Keratinocyte (primary cell): ENCODE measurements around the gene ABCA12. TPM values are rescaled to one million over a fixed set of nuclear protein-coding genes. Genes with fewer than 3 reads are reported as not detected.

Source experiments
- DNase-seq: peaks from one replicate; pipeline ENCODE4 v3.0.0-alpha.2; 2011; ENCODE audit warnings: low read depth, missing footprints, low spot score
- FAIRE-seq: peaks from 2 replicates; lab custom pipeline; 2011; peaks lifted over from hg19 to GRCh38; lab: Jason Lieb, UNC
- H2AFZ ChIP-seq: 2 replicates; pipeline ENCODE4 v1.6.0; 2012; ENCODE audit warnings: low read length, control low read depth, inconsistent platforms; ENCODE audit not compliant: control insufficient read depth
- H3K27ac ChIP-seq: 2 replicates; pipeline ENCODE4 v1.5.1; 2011; ENCODE audit warnings: low read length; ENCODE audit not compliant: control insufficient read depth, insufficient read depth
- H3K27me3 ChIP-seq: 3 replicates; pipeline ENCODE4 v1.6.0; 2011; ENCODE audit warnings: low read length; ENCODE audit not compliant: control insufficient read depth, insufficient read depth; ENCODE audit errors: extremely low read depth
- H3K36me3 ChIP-seq, 2 experiments: 2 replicates in 1 of 2; 3 replicates in 1 of 2; pipeline ENCODE4 v1.5.1; 2011; ENCODE audit warnings: low read length in 2 of 2, mild to moderate bottlenecking in 1 of 2; ENCODE audit not compliant: control insufficient read depth in 2 of 2, insufficient read depth in 2 of 2; ENCODE audit errors: extremely low read depth in 1 of 2
- H3K4me1 ChIP-seq: 3 replicates; pipeline ENCODE4 v1.5.1; 2011; ENCODE audit warnings: low read length; ENCODE audit not compliant: control insufficient read depth, insufficient read depth; ENCODE audit errors: extremely low read depth
- H3K4me2 ChIP-seq: 3 replicates; pipeline ENCODE4 v1.6.0; 2011; ENCODE audit warnings: low read depth, low read length; ENCODE audit not compliant: control insufficient read depth, insufficient read depth; ENCODE audit errors: extremely low read depth
- H3K4me3 ChIP-seq, 3 experiments: fragments of 200-600 bp in 1 of 3; sonication (generic) in 1 of 3; 2 replicates in 2 of 3; 3 replicates in 1 of 3; pipeline ENCODE4 v1.5.1; 2011 to 2016; ENCODE audit warnings: low read length in 3 of 3, mild to moderate bottlenecking in 3 of 3, control low read depth in 2 of 3, inconsistent platforms in 1 of 3, low read depth in 1 of 3, mixed read lengths in 1 of 3, mixed run types in 1 of 3, moderate library complexity in 1 of 3; ENCODE audit not compliant: control insufficient read depth in 2 of 3, insufficient read depth in 2 of 3; ENCODE audit errors: extremely low read depth in 1 of 3
- H3K79me2 ChIP-seq: 2 replicates; pipeline ENCODE4 v1.6.0; 2012; ENCODE audit warnings: low read length; ENCODE audit not compliant: control insufficient read depth, insufficient read depth
- H3K9ac ChIP-seq: 3 replicates; pipeline ENCODE4 v1.6.0; 2011; ENCODE audit warnings: low read length; ENCODE audit not compliant: control insufficient read depth, insufficient read depth; ENCODE audit errors: extremely low read depth
- H3K9me1 ChIP-seq: 3 replicates; pipeline ENCODE4 v1.6.0; 2011; ENCODE audit warnings: low read length; ENCODE audit not compliant: control insufficient read depth, insufficient read depth; ENCODE audit errors: extremely low read depth
- H3K9me3 ChIP-seq: 2 replicates; pipeline ENCODE4 v1.5.1; 2012; ENCODE audit warnings: low read depth, low read length; ENCODE audit not compliant: control insufficient read depth
- H4K20me1 ChIP-seq: 3 replicates; pipeline ENCODE4 v1.6.0; 2011; ENCODE audit warnings: low read length; ENCODE audit not compliant: control insufficient read depth, insufficient read depth; ENCODE audit errors: extremely low read depth
- EZH2 ChIP-seq: IDR thresholded peaks from one replicate; pipeline ENCODE4 v1.6.1; 2012; ENCODE audit warnings: inconsistent platforms, mild to moderate bottlenecking, low read length, moderate library complexity
- dilution Hi-C: fragments of 300-500 bp; cut with MboI; formaldehyde crosslinking; loops from one replicate; pipeline ENCODE4 v1.7.0; 2020; ENCODE audit warnings: low sequenced_read_pairs; ENCODE audit not compliant: extremely low pct_ligation_motif_present
- polyA plus RNA-seq, 5 experiments: library from polyadenylated mRNA; depleted of rRNA in 3 of 5; stranded (reverse) in 3 of 5; stranded (forward) in 1 of 5; unstranded in 1 of 5; fragments of >200 nt; gene quantifications; 1 replicate in 1 of 5; 2 replicates in 3 of 5; 3 replicates in 1 of 5; pipeline versions ENCODE4 v1.2.1 to v1.2.3, GENCODE V29; 2011 to 2012; ENCODE audit warnings: missing spikeins in 2 of 5, low read depth in 1 of 5, low replicate concordance in 1 of 5
- TF ChIP-seq, protein P1 (sequence below), 3 experiments: IDR thresholded peaks in 1 of 3; conservative IDR thresholded peaks in 1 of 3; optimal IDR thresholded peaks in 1 of 3; 2 replicates in 2 of 3; 3 replicates in 1 of 3; pipeline versions ENCODE3 to v1.5.1; 2011; ENCODE audit warnings: low read length in 3 of 3, mild to moderate bottlenecking in 3 of 3, moderate library complexity in 2 of 3, control low read depth in 1 of 3, inconsistent platforms in 1 of 3; ENCODE audit not compliant: insufficient read depth in 2 of 3; ENCODE audit errors: extremely low read depth in 1 of 3

The ABCA12 gene
- polyA plus RNA-seq, 1 donor (not counting 4 experiments of a cell fraction or from before 2014, with no cell fraction given) = 10.9 TPM

DNA sequence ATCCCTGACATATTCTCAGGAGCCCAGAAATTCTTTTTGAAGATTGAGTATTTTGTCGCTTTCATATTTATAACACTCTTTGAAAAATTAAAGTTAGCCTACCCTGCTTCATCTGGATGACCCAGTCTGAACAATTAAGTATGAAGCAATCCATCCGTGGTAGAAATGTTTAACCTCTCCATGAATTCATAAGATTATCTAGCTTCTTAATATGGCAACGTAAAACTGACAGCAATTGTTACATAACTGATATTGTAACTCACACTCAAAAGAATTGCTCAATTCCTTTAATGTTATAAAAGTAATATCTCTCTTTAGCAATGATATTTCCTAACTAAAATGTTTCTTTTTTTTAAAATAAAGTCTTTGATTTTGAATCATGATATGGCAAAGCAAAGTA, 7.2 kb upstream of the ABCA12 start:
- no peak for TF ChIP-seq EZH2
- TF ChIP-seq, protein P1, sequence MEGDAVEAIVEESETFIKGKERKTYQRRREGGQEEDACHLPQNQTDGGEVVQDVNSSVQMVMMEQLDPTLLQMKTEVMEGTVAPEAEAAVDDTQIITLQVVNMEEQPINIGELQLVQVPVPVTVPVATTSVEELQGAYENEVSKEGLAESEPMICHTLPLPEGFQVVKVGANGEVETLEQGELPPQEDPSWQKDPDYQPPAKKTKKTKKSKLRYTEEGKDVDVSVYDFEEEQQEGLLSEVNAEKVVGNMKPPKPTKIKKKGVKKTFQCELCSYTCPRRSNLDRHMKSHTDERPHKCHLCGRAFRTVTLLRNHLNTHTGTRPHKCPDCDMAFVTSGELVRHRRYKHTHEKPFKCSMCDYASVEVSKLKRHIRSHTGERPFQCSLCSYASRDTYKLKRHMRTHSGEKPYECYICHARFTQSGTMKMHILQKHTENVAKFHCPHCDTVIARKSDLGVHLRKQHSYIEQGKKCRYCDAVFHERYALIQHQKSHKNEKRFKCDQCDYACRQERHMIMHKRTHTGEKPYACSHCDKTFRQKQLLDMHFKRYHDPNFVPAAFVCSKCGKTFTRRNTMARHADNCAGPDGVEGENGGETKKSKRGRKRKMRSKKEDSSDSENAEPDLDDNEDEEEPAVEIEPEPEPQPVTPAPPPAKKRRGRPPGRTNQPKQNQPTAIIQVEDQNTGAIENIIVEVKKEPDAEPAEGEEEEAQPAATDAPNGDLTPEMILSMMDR (optimal IDR thresholded peaks at IDR 0.05 in 1 of 3, IDR thresholded peaks at IDR 0.05 in 1 of 3, conservative IDR thresholded peaks at IDR 0.05 in 1 of 3; ENCODE audit: extremely low read depth in 1 of 3, insufficient read depth in 2 of 3, low read length in 3 of 3) = no peak
- Histone ChIP-seq H3K4me1 (peaks cover 10% of the 10 kb centered on the region), H3K9me1 (no peaks in the 10 kb centered on the region), H3K9me3 (no peaks in the 10 kb centered on the region), H3K4me3 (no peak overlapping the region), H3K27ac (no peak overlapping the region), H3K9ac (no peak overlapping the region), H4K20me1 (no peaks in the 10 kb centered on the region), H3K27me3 (no peaks in the 10 kb centered on the region), H3K4me2 (no peak overlapping the region), H2AFZ (no peak overlapping the region), H3K79me2 (no peaks in the 10 kb centered on the region), H3K36me3 (no peaks in the 10 kb centered on the region)
- no peak for DNase-seq
- FAIRE-seq = no peak
- dilution Hi-C loops = no loop called here

- dilution Hi-C loops = no loop called here
- TF ChIP-seq, protein P1 (optimal IDR thresholded peaks at IDR 0.05 in 1 of 3, IDR thresholded peaks at IDR 0.05 in 1 of 3, conservative IDR thresholded peaks at IDR 0.05 in 1 of 3; ENCODE audit: extremely low read depth in 1 of 3, insufficient read depth in 2 of 3, low read length in 3 of 3) = no peak
- TF ChIP-seq EZH2 = no peak
- Histone ChIP-seq H3K27me3 (no peaks in the 10 kb centered on the region), H3K79me2 (no peaks in the 10 kb centered on the region), H3K36me3 (no peaks in the 10 kb centered on the region), H3K9me3 (no peaks in the 10 kb centered on the region), H4K20me1 (no peaks in the 10 kb centered on the region), H3K9ac (no peak overlapping the region), H2AFZ (no peak overlapping the region), H3K4me2 (no peak overlapping the region), H3K9me1 (no peaks in the 10 kb centered on the region), H3K4me3 (no peak overlapping the region), H3K4me1 (peaks cover 20% of the 10 kb centered on the region), H3K27ac (no peak overlapping the region)
- FAIRE-seq = no peak
- DNase-seq = no peak
Measured at GRCh38 chr2:215144106-215144875, 5.9 kb upstream of the ABCA12 start.
